IMR-90 (cell line): ENCODE data around the gene HSH2D. TPM values are rescaled to one million over a fixed set of nuclear protein-coding genes. Genes with fewer than 3 reads are reported as not detected.

Experiments
- ATAC-seq: fragments of 200-7000 bp; cut with Tn5 transposase; 2 replicates; pipeline ENCODE4 v1.9.1; 2020; ENCODE audit warnings: low read depth, mild to moderate bottlenecking, moderate library complexity
- BruUV-seq: library from RNA; stranded (reverse); fragments of 400-500 nt; replicated peaks from 2 replicates; lab custom pipeline; 2021; lab: Mats Ljungman, UMichigan
- CTCF ChIA-PET: fragments of 300-600 bp; formaldehyde crosslinking; extraction: SDS; loops from one replicate; lab custom pipeline; 2021; ENCODE audit warnings: antibody characterized with exemption; lab: Yijun Ruan, JAX
- POLR2A ChIA-PET: fragments of 300-600 bp; sonication (Branson Sonifier 250); formaldehyde crosslinking; loops from one replicate; lab custom pipeline; 2022; ENCODE audit warnings: antibody characterized with exemption; ENCODE audit not compliant: unreplicated experiment; lab: Charles Lee
- DNase-seq: peaks from one replicate; pipeline ENCODE4 v3.0.0; 2013
- H2AFZ ChIP-seq: replicated peaks from 2 replicates; pipeline ENCODE3; 2013; ENCODE audit warnings: low read length, mild to moderate bottlenecking; ENCODE audit not compliant: poor library complexity
- H2AK5ac ChIP-seq: 2 replicates; pipeline ENCODE4 v1.6.1; 2013; ENCODE audit warnings: low read depth, low read length, inconsistent platforms
- H2AK9ac ChIP-seq: replicated peaks from 2 replicates; pipeline ENCODE3; 2013; ENCODE audit warnings: mild to moderate bottlenecking, low read depth, low read length, moderate library complexity; ENCODE audit not compliant: poor library complexity
- H2BK120ac ChIP-seq: 2 replicates; pipeline ENCODE4 v1.6.1; 2013; ENCODE audit warnings: low read depth, low read length, inconsistent platforms
- H2BK15ac ChIP-seq: 3 replicates; pipeline ENCODE4 v1.6.1; 2013; ENCODE audit warnings: low read depth, low read length, inconsistent platforms
- H2BK20ac ChIP-seq: 2 replicates; pipeline ENCODE4 v1.6.1; 2013; ENCODE audit warnings: low read depth, mild to moderate bottlenecking, inconsistent platforms, low read length, moderate library complexity
- H2BK5ac ChIP-seq: 2 replicates; pipeline ENCODE4 v1.6.1; 2013; ENCODE audit warnings: mild to moderate bottlenecking, low read depth, low read length, inconsistent platforms; ENCODE audit not compliant: poor library complexity, severe bottlenecking
- H3K14ac ChIP-seq: replicated peaks from 2 replicates; pipeline ENCODE4 v1.6.1; 2013; ENCODE audit warnings: low read depth, low read length, inconsistent platforms
- H3K18ac ChIP-seq: 2 replicates; pipeline ENCODE4 v1.6.1; 2013; ENCODE audit warnings: low read depth, low read length, control low read depth
- H3K23ac ChIP-seq: 2 replicates; pipeline ENCODE4 v1.6.1; 2013; ENCODE audit warnings: low read depth, low read length, inconsistent platforms
- H3K27ac ChIP-seq: 2 replicates; pipeline ENCODE4 v1.5.1; 2013; ENCODE audit warnings: mild to moderate bottlenecking, control low read depth, low read length; ENCODE audit not compliant: insufficient read depth
- H3K27me3 ChIP-seq: 2 replicates; pipeline ENCODE4 v1.6.1; 2013; ENCODE audit warnings: low read length; ENCODE audit not compliant: control insufficient read depth, insufficient read depth
- H3K36me3 ChIP-seq: 2 replicates; pipeline ENCODE4 v1.6.1; 2013; ENCODE audit warnings: low read length, mixed read lengths; ENCODE audit not compliant: control insufficient read depth, insufficient read depth
- H3K4ac ChIP-seq: 2 replicates; pipeline ENCODE4 v1.6.1; 2013; ENCODE audit warnings: low read depth, low read length, inconsistent platforms
- H3K4me1 ChIP-seq: 2 replicates; pipeline ENCODE4 v1.6.1; 2013; ENCODE audit warnings: low read length, mixed read lengths; ENCODE audit not compliant: control insufficient read depth, insufficient read depth
- H3K4me2 ChIP-seq: 2 replicates; pipeline ENCODE4 v1.6.1; 2013; ENCODE audit warnings: low read depth, mild to moderate bottlenecking, control low read depth, low read length, moderate library complexity
- H3K4me3 ChIP-seq: 2 replicates; pipeline ENCODE4 v1.5.1; 2013; ENCODE audit warnings: low read depth, mild to moderate bottlenecking, control low read depth, low read length, moderate library complexity; ENCODE audit not compliant: insufficient read depth
- H3K56ac ChIP-seq: 2 replicates; pipeline ENCODE4 v1.6.1; 2013; ENCODE audit warnings: low read length, inconsistent platforms; ENCODE audit not compliant: insufficient read depth; ENCODE audit errors: extremely low read depth
- H3K79me1 ChIP-seq, 2 experiments: 2 replicates each; pipeline ENCODE4 v1.6.1; 2013; ENCODE audit warnings: low read length in 2 of 2, inconsistent platforms in 1 of 2, low read depth in 1 of 2
- H3K9ac ChIP-seq: 2 replicates; pipeline ENCODE4 v1.6.1; 2013; ENCODE audit warnings: low read depth, low read length, control low read depth
- H3K9me1 ChIP-seq: 2 replicates; pipeline ENCODE4 v1.6.1; 2013; ENCODE audit warnings: low read length, inconsistent platforms; ENCODE audit not compliant: insufficient read depth
- H3K9me3 ChIP-seq: 2 replicates; pipeline ENCODE4 v1.6.1; 2013; ENCODE audit warnings: low read length; ENCODE audit not compliant: control insufficient read depth, insufficient read depth
- H4K20me1 ChIP-seq: 2 replicates; pipeline ENCODE4 v1.6.1; 2013; ENCODE audit warnings: low read length, inconsistent platforms; ENCODE audit not compliant: insufficient read depth
- H4K5ac ChIP-seq: 2 replicates; pipeline ENCODE4 v1.6.1; 2013; ENCODE audit warnings: mild to moderate bottlenecking, low read depth, low read length, control low read depth
- H4K8ac ChIP-seq, 2 experiments: 2 replicates each; pipeline ENCODE4 v1.6.1; 2013; ENCODE audit warnings: low read depth in 2 of 2, low read length in 2 of 2, control low read depth in 1 of 2, inconsistent platforms in 1 of 2
- H4K91ac ChIP-seq: 2 replicates; pipeline ENCODE4 v1.6.1; 2013; ENCODE audit warnings: low read depth, low read length, inconsistent platforms; ENCODE audit not compliant: insufficient read depth
- BHLHE40 ChIP-seq: fragments of 150-350 bp; IDR thresholded peaks from 2 replicates; pipeline ENCODE4 v1.6.1; 2016; ENCODE audit warnings: mild to moderate bottlenecking, low read depth, low read length
- CTCF ChIP-seq: conservative IDR thresholded peaks from 2 replicates; pipeline ENCODE4 v1.5.1; 2012; ENCODE audit warnings: mild to moderate bottlenecking, low read depth, low read length, improper control_type of control experiment
- RCOR1 ChIP-seq: IDR thresholded peaks from 2 replicates; pipeline ENCODE4 v1.6.1; 2012; ENCODE audit warnings: mild to moderate bottlenecking, low read length, improper control_type of control experiment; ENCODE audit not compliant: insufficient replicate concordance
- USF2 ChIP-seq: fragments of 150-350 bp; IDR thresholded peaks from 2 replicates; pipeline ENCODE4 v1.6.1; 2017; ENCODE audit warnings: mild to moderate bottlenecking, antibody characterized with exemption, low read length, low read depth
- WGBS, 2 experiments: methylation state at CpG; one replicate each; pipeline versions ENCODE4 v1.1.5 to v1.1.7; 2013; ENCODE audit warnings: missing lambda C conversion rate in 2 of 2; ENCODE audit not compliant: insufficient read length in 1 of 2; ENCODE audit errors: extremely low coverage in 2 of 2; 5-methylcytosine and 5-hydroxymethylcytosine counted together
- dilution Hi-C: fragments of 300-500 bp; cut with HindIII; formaldehyde crosslinking; loops from one replicate; pipeline ENCODE4 v1.14.3; 2018; ENCODE audit warnings: low sequenced_read_pairs; ENCODE audit not compliant: unreplicated experiment
- in situ Hi-C: fragments of 300-500 bp; cut with MboI; formaldehyde crosslinking; loops from 3 replicates; pipeline ENCODE4 v1.14.3; 2019; ENCODE audit warnings: low sequenced_read_pairs, inconsistent platforms, mixed read lengths
- intact Hi-C: fragments of 100-400 bp; cut with micrococcal nuclease; formaldehyde crosslinking; loops from 2 replicates; pipeline ENCODE4 v1.10.0; 2022
- polyA plus RNA-seq, 3 experiments: library from polyadenylated mRNA; depleted of rRNA; stranded (reverse); fragments of >200 nt; gene quantifications; 2 replicates each; pipeline ENCODE4 v1.2.3, GENCODE V29; 2012; ENCODE audit warnings: low replicate concordance in 1 of 3
- total RNA-seq: library from RNA; depleted of rRNA; stranded (reverse); fragments of >200 nt; gene quantifications from 2 replicates; pipeline ENCODE4 v1.2.3, GENCODE V29; 2012

HSH2D gene
- total and polyA plus RNA-seq, 2 of the 4 experiments (the other 2 are of a cell fraction): not detected

- H2AFZ ChIP-seq: no peak overlapping the region
- dilution Hi-C loops (no loop called here), intact Hi-C loops (no loop called here), in situ Hi-C loops (no loop called here)
- ATAC-seq: peak; percentile 65
- H2BK5ac ChIP-seq: no peak overlapping the region
- H3K27me3 ChIP-seq: no peaks in the 10 kb centered on the region
- H3K4me1 ChIP-seq: peaks cover 8% of the 10 kb centered on the region
- 0% methylated on average over 1 of the region's 3 CpGs; no CpG with 5 or more reads in 1 of the 2 experiments for WGBS, 2 experiments
- H4K91ac ChIP-seq: no peak overlapping the region
- H3K4me3 ChIP-seq: no peak overlapping the region
- no peaks in the 10 kb centered on the region for H3K36me3 ChIP-seq
- H3K23ac ChIP-seq: no peak overlapping the region
- H3K9me1 ChIP-seq: peaks cover 8% of the 10 kb centered on the region
- H2AK5ac ChIP-seq: 0 out of 2 replicates have a peak overlapping the region, but pooled peaks have one; percentile 56
- ChIA-PET CTCF (no interaction called here), POLR2A (no interaction called here)
- DNase-seq: peak; percentile 85
- no peak overlapping the region for H2BK20ac ChIP-seq
- no peak overlapping the region for H2AK9ac ChIP-seq
- no peak overlapping the region for H4K5ac ChIP-seq
- no peak overlapping the region for H4K8ac ChIP-seq
- H3K9ac ChIP-seq: no peak overlapping the region
- H3K27ac ChIP-seq: no peak overlapping the region
- no peak overlapping the region for H3K56ac ChIP-seq
- H3K9me3 ChIP-seq: no peaks in the 10 kb centered on the region
- H4K20me1 ChIP-seq: no peaks in the 10 kb centered on the region
- no peak overlapping the region for H2BK15ac ChIP-seq
- H2BK120ac ChIP-seq: no peak overlapping the region
- no peak overlapping the region for H3K14ac ChIP-seq
- no TSS peak for BruUV-seq
- TF ChIP-seq CTCF (no peak), USF2 (no peak), RCOR1 (no peak), BHLHE40 (no peak)
- H3K18ac ChIP-seq: no peak overlapping the region
- no peaks in the 10 kb centered on the region for H3K79me1 ChIP-seq
- no peak overlapping the region for H3K4ac ChIP-seq
- no peak overlapping the region for H3K4me2 ChIP-seq
Observed at GRCh38 chr19:16161840-16162239, 18.4 kb downstream of the HSH2D start.
